WTC11 (cell line): ENCODE measurements around the gene HOXA5. TPM values are rescaled to one million over a fixed set of nuclear protein-coding genes. Genes with fewer than 3 reads are reported as not detected.

Experiments used
- ATAC-seq: fragments of 200-7000 bp; cut with Tn5 transposase; 2 replicates; pipeline ENCODE4 v1.10.0; 2021; ENCODE audit warnings: mild to moderate bottlenecking, moderate library complexity
- CTCF ChIA-PET: fragments of 300-600 bp; sonication (Branson Sonifier 250); formaldehyde crosslinking; loops from one replicate; lab custom pipeline; 2021; ENCODE audit warnings: antibody characterized with exemption; lab: Charles Lee
- POLR2A ChIA-PET: fragments of 350-600 bp; sonication (Branson Sonifier 250); formaldehyde crosslinking; loops from one replicate; lab custom pipeline; 2021; ENCODE audit warnings: antibody characterized with exemption; lab: Charles Lee
- DNase-seq: peaks from one replicate; pipeline ENCODE4 v3.0.0; 2021; ENCODE audit warnings: low spot score
- H3K27ac Mint-ChIP-seq: 2 replicates; pipeline ENCODE4 v1.8.0; 2021; ENCODE audit warnings: mixed read lengths
- H3K27me3 Mint-ChIP-seq: 2 replicates; pipeline ENCODE4 v1.8.0; 2021; ENCODE audit warnings: low read depth, mild to moderate bottlenecking, moderate library complexity, mixed read lengths
- H3K36me3 Mint-ChIP-seq: 2 replicates; pipeline ENCODE4 v1.8.0; 2021; ENCODE audit warnings: mixed read lengths
- H3K4me1 Mint-ChIP-seq: 2 replicates; pipeline ENCODE4 v1.8.0; 2022; ENCODE audit warnings: mixed read lengths
- H3K4me3 Mint-ChIP-seq: 2 replicates; pipeline ENCODE4 v1.8.0; 2021; ENCODE audit warnings: mild to moderate bottlenecking, moderate library complexity, mixed read lengths
- H3K9me3 Mint-ChIP-seq: 2 replicates; pipeline ENCODE4 v1.8.0; 2021; ENCODE audit warnings: mixed read lengths
- CREB1 ChIP-seq: sonication (generic); formaldehyde crosslinking; IDR thresholded peaks from 2 replicates; pipeline ENCODE4 v1.8.0; 2023; ENCODE audit warnings: mild to moderate bottlenecking, missing genetic modification reagents
- E2F1 ChIP-seq: sonication (generic); formaldehyde crosslinking; IDR thresholded peaks from 2 replicates; pipeline ENCODE4 v1.8.0; 2022; ENCODE audit warnings: mild to moderate bottlenecking, missing genetic modification reagents
- ELF4 ChIP-seq: sonication (generic); formaldehyde crosslinking; IDR thresholded peaks from 2 replicates; pipeline ENCODE4 v1.8.1; 2022; ENCODE audit warnings: low read depth, mild to moderate bottlenecking, moderate library complexity, missing genetic modification reagents
- GTF2I ChIP-seq: fragments of 250-450 bp; sonication (Bioruptor Pico); conservative IDR thresholded peaks from 2 replicates; pipeline ENCODE4 v1.4.0; 2021; ENCODE audit warnings: mild to moderate bottlenecking
- NR1H2 ChIP-seq: sonication (generic); formaldehyde crosslinking; IDR thresholded peaks from 2 replicates; pipeline ENCODE4 v1.9.0; 2021; ENCODE audit warnings: mild to moderate bottlenecking, moderate library complexity, missing genetic modification reagents
- NR3C1 ChIP-seq: sonication (generic); formaldehyde crosslinking; conservative IDR thresholded peaks from 2 replicates; pipeline ENCODE4 v1.8.1; 2023; ENCODE audit warnings: low read depth, mild to moderate bottlenecking, missing genetic modification reagents
- PRDM15 ChIP-seq: sonication (generic); formaldehyde crosslinking; IDR thresholded peaks from 2 replicates; pipeline ENCODE4 v1.8.0; 2022; ENCODE audit warnings: missing genetic modification reagents
- RORB ChIP-seq: fragments of 250-450 bp; sonication (Bioruptor Pico); IDR thresholded peaks from 2 replicates; pipeline ENCODE4 v1.9.0; 2021; ENCODE audit warnings: mild to moderate bottlenecking
- SMAD3 ChIP-seq: sonication (generic); formaldehyde crosslinking; IDR thresholded peaks from 2 replicates; pipeline ENCODE4 v1.8.0; 2022; ENCODE audit warnings: missing genetic modification reagents, mild to moderate bottlenecking, borderline replicate concordance
- SMAD4 ChIP-seq: sonication (generic); formaldehyde crosslinking; IDR thresholded peaks from 2 replicates; pipeline ENCODE4 v1.8.0; 2022; ENCODE audit warnings: mild to moderate bottlenecking, missing genetic modification reagents
- ZBTB21 ChIP-seq: sonication (generic); formaldehyde crosslinking; IDR thresholded peaks from 2 replicates; pipeline ENCODE4 v1.8.1; 2023; ENCODE audit warnings: mild to moderate bottlenecking, missing genetic modification reagents, borderline replicate concordance
- ZNF138 ChIP-seq: sonication (generic); formaldehyde crosslinking; conservative IDR thresholded peaks from 2 replicates; pipeline ENCODE4 v1.8.1; 2022; ENCODE audit warnings: mild to moderate bottlenecking, moderate library complexity, missing genetic modification reagents
- ZNF232 ChIP-seq: sonication (generic); formaldehyde crosslinking; IDR thresholded peaks from 2 replicates; pipeline ENCODE4 v1.8.0; 2022; ENCODE audit warnings: mild to moderate bottlenecking, missing genetic modification reagents
- ZNF281 ChIP-seq: sonication (generic); formaldehyde crosslinking; IDR thresholded peaks from 2 replicates; pipeline ENCODE4 v1.8.0; 2023; ENCODE audit warnings: mild to moderate bottlenecking, missing genetic modification reagents
- ZNF396 ChIP-seq: fragments of 250-450 bp; sonication (Bioruptor Pico); IDR thresholded peaks from 2 replicates; pipeline ENCODE4 v1.8.0; 2021; ENCODE audit warnings: mild to moderate bottlenecking, moderate library complexity, borderline replicate concordance
- ZNF416 ChIP-seq: fragments of 250-450 bp; sonication (Bioruptor Pico); IDR thresholded peaks from 2 replicates; pipeline ENCODE4 v1.9.0; 2021; ENCODE audit warnings: mild to moderate bottlenecking, inconsistent platforms
- ZNF512 ChIP-seq: sonication (generic); formaldehyde crosslinking; IDR thresholded peaks from 2 replicates; pipeline ENCODE4 v1.8.1; 2022; ENCODE audit warnings: missing genetic modification reagents, borderline replicate concordance
- total RNA-seq: library from RNA; stranded (reverse); gene quantifications from 3 replicates; pipeline ENCODE4 v1.2.3, GENCODE V29; 2021
- TF ChIP-seq, protein P1 (sequence below): sonication (generic); formaldehyde crosslinking; IDR thresholded peaks from 2 replicates; pipeline ENCODE4 v1.8.1; 2023; ENCODE audit warnings: mild to moderate bottlenecking, missing genetic modification reagents
- TF ChIP-seq, protein P2 (sequence below): sonication (generic); formaldehyde crosslinking; IDR thresholded peaks from 2 replicates; pipeline ENCODE4 v1.8.1; 2023; ENCODE audit warnings: mild to moderate bottlenecking, missing genetic modification reagents

HOXA5 gene
- total RNA-seq, 1 experiment from 2014 or later = not detected

DNA sequence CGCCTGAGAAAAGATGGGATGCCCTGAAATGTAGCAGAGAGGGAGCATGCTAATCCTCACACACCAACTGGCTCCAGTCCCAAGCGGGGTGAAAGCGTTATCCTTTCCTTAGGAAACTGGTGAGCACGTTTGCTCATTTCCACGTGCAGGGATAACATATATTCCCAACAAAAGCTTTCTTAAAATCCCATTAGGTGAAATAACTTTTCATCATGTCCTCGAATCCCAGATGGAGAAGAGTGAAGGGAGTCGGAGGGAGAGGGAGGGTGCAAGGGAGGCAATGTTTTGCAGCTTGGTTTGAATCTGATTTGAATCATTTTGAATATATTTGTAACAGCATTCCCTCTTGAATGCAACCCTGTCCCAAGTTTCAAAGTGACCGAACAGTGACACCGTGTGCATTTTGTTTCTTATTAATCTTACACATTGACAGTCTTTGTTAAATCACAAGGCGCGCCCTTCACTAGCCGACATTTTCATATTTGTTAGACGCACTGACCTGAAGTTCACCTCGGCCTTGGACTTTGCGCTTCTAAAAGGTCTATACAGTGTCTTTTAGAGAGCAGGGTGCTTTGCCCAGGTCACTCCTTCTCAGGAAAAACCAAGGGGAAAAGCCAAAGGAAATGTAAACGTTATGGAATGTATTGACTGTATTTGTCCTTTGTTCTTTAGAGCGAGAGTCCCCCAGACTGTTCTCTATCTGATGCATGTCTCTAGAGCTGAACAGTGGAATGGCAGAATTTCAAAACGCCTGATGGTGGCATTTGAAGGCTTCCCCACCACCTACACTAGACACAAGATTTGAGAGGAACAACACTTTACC, 9.9 kb downstream of the HOXA5 start:
- ChIA-PET POLR2A (no interaction called here), CTCF (interaction anchor here (1.0 to 1.7 kb wide), 2 partner anchors 10 to 28 kb away, joined by 4 to 6 read pairs; partner anchors contain the start of gene HOXA5)
- Mint-ChIP-seq H3K36me3 (no peaks in the 10 kb centered on the region; the same call in 1 of the 2 replicates), H3K27ac (no peak overlapping the region), H3K4me3 (no peak overlapping the region), H3K9me3 (no peaks in the 10 kb centered on the region), H3K27me3 (peaks cover 96% of the 10 kb centered on the region), H3K4me1 (peaks cover 12% of the 10 kb centered on the region; the same call in 1 of the 2 replicates)
- DNase-seq = no peak
- TF ChIP-seq SMAD4 (CRISPR knock-in tag) (no peak), CREB1 (CRISPR knock-in tag) (no peak), NR3C1 (CRISPR knock-in tag) (no peak), ZNF281 (CRISPR knock-in tag) (no peak), ZNF138 (CRISPR knock-in tag) (no peak), RORB (no peak), ELF4 (CRISPR knock-in tag) (no peak), ZNF416 (CRISPR knock-in tag) (no peak), GTF2I (CRISPR knock-in tag) (no peak), PRDM15 (CRISPR knock-in tag) (no peak), NR1H2 (CRISPR knock-in tag) (no peak), ZNF396 (CRISPR knock-in tag) (no peak), ZBTB21 (CRISPR knock-in tag) (no peak), ZNF512 (CRISPR knock-in tag) (no peak), ZNF232 (CRISPR knock-in tag) (no peak), E2F1 (CRISPR knock-in tag) (no peak), SMAD3 (CRISPR knock-in tag) (no peak)
- TF ChIP-seq, protein P1, sequence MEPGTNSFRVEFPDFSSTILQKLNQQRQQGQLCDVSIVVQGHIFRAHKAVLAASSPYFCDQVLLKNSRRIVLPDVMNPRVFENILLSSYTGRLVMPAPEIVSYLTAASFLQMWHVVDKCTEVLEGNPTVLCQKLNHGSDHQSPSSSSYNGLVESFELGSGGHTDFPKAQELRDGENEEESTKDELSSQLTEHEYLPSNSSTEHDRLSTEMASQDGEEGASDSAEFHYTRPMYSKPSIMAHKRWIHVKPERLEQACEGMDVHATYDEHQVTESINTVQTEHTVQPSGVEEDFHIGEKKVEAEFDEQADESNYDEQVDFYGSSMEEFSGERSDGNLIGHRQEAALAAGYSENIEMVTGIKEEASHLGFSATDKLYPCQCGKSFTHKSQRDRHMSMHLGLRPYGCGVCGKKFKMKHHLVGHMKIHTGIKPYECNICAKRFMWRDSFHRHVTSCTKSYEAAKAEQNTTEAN (CRISPR knock-in tag) = no peak
- TF ChIP-seq, protein P2, sequence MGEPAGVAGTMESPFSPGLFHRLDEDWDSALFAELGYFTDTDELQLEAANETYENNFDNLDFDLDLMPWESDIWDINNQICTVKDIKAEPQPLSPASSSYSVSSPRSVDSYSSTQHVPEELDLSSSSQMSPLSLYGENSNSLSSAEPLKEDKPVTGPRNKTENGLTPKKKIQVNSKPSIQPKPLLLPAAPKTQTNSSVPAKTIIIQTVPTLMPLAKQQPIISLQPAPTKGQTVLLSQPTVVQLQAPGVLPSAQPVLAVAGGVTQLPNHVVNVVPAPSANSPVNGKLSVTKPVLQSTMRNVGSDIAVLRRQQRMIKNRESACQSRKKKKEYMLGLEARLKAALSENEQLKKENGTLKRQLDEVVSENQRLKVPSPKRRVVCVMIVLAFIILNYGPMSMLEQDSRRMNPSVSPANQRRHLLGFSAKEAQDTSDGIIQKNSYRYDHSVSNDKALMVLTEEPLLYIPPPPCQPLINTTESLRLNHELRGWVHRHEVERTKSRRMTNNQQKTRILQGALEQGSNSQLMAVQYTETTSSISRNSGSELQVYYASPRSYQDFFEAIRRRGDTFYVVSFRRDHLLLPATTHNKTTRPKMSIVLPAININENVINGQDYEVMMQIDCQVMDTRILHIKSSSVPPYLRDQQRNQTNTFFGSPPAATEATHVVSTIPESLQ (CRISPR knock-in tag) = no peak
- no peak for ATAC-seq
